Ureter (tissue), 1 donor: ENCODE data around the gene SLIRP. TPM values are rescaled to one million over a fixed set of nuclear protein-coding genes. Genes with fewer than 3 reads are reported as not detected.
"Not testable (repeated sequence)": the region's sequence is repeated elsewhere in the genome, so short reads cannot be mapped to it uniquely, and the experiment has no call there.

Experiments
- DNase-seq: peaks from one replicate; pipeline ENCODE4 v3.0.0-alpha.2; 2020; ENCODE audit warnings: low spot score
- total RNA-seq: library from RNA; stranded (reverse); gene quantifications from one replicate; pipeline ENCODE4 v1.2.4, GENCODE V29; 2023
- donor health status: DM: yes; HTN: yes; CAD: no.

SLIRP gene
- total RNA-seq, 1 donor from 2014 or later = 101 TPM

DNA sequence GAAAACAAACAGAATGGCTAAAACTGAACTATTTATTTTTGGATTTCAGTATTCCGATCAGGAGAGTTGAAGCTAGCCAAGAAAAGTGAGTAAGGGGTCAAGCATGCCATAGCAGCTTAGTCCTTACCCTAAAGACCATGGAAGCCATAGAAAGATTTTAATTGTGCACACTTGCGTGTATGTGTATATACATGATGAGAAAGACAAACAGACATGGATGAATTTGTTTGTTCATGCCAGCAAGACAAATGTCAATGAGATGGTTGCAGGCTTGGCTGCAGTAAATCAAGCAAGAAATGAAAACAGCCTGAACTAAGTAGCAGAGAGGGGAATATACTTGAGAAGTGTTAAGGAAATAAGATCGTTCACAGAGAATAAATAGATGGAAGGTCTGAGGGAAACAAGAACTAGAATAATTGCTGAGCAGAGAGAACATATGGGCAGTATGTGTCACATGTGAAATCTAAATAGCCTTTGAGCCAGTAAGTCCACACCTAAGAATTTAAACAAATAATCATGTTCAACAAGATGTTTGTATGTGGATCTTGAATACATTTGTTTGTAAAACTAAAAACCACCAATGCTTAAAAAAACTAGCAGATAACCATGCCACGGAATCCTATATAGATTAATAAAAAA lies 38.3 kb downstream of the SLIRP start:
- no peak for DNase-seq

GRCh38 chr14:77747425-77747824 lies 39.5 kb downstream of the SLIRP start:
- DNase-seq = not testable (repeated sequence)

GRCh38 chr14:77752266-77752665 lies 44.4 kb downstream of the SLIRP start:
- DNase-seq = no peak

GRCh38 chr14:77752799-77753516 lies 45.1 kb downstream of the SLIRP start:
- no peak for DNase-seq

GRCh38 chr14:77760381-77761204 lies 52.7 kb downstream of the SLIRP start, which contains the start of gene SNW1:
Gene SNW1 (minus strand): TSS chr14:77761156. CDS start chr14:77761127, 29 bp downstream.
- DNase-seq = peak; percentile 93

GRCh38 chr14:77761205-77761931 lies 53.5 kb downstream of the SLIRP start:
- DNase-seq = peak; percentile 48

DNA sequence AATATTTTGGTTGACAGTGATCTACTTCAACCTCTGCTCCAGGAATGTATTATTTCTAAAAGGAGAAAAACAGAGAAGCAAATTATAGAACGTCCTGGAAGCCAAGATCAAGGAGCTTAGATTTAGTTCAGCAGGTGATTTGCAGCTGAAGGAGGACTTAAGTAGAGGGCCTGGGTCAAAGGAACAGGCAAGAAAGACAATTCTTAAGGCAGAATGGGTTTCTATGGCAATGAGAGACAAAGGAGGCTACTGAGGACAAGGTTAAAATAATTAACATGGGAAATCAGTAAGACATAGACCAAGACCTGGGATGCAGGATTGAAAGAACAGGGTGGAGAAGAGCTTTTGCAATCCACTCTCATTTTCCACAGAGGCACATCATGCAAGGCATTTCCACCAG lies 55.4 kb downstream of the SLIRP start:
- DNase-seq = no peak

GRCh38 chr14:77763978-77764377 lies 56.1 kb downstream of the SLIRP start:
- DNase-seq = no peak

Other genes with a start within 250 kb of the SLIRP start
- gene ISM2, start 209.3 kb upstream of the SLIRP start, total RNA-seq = 3.5 TPM
- 49.9 TPM for gene SPTLC2, start 91.5 kb upstream of the SLIRP start, total RNA-seq
- gene ALKBH1, start 80 bp upstream of the SLIRP start, total RNA-seq = 16.0 TPM
- 76.1 TPM for gene SNW1, start 53.1 kb downstream of the SLIRP start, total RNA-seq
- gene ADCK1, start 92.0 kb downstream of the SLIRP start, total RNA-seq = 14.6 TPM